ENCODE measurements around the gene TMCO4.

DNA sequence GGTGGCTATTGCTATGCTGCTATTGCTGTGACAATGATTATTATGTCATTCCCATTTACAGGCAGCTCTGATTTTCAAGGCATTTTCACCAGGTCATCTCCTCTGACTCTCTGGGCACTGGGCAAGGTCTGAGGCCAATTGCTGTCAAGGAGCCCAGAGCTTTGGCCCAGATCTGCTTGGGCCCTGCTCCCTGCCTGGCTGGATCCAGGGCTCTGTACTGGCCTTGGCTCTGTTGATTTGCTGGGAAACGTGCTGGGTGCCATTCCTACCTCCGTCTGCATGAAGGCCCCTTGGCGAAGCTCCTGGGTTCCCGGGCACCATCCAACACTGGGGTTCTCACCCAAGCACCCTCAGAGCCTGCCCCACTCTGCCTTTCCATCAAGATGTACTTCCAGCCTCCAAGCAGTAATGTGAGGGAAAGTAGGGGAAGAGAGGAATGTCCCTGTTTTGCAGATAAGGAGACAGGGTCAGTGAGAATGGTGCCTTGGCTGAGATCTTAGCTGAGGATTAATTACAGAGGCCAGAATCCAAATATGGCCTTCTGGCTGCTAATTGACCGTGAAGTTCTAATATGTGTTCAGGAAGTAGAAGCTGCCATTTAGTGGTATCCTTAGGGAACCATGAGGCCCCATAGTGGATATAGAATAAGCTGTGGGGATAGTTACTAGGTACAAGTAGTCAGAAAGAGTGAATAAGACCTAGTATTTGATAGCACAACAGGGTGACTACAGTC is 71.1 kb downstream of the TMCO4 start:
- TF ChIP-seq, protein P1, sequence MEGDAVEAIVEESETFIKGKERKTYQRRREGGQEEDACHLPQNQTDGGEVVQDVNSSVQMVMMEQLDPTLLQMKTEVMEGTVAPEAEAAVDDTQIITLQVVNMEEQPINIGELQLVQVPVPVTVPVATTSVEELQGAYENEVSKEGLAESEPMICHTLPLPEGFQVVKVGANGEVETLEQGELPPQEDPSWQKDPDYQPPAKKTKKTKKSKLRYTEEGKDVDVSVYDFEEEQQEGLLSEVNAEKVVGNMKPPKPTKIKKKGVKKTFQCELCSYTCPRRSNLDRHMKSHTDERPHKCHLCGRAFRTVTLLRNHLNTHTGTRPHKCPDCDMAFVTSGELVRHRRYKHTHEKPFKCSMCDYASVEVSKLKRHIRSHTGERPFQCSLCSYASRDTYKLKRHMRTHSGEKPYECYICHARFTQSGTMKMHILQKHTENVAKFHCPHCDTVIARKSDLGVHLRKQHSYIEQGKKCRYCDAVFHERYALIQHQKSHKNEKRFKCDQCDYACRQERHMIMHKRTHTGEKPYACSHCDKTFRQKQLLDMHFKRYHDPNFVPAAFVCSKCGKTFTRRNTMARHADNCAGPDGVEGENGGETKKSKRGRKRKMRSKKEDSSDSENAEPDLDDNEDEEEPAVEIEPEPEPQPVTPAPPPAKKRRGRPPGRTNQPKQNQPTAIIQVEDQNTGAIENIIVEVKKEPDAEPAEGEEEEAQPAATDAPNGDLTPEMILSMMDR (IDR thresholded peaks at IDR 0.05): no peak
- TF ChIP-seq POLR2A (IDR thresholded peaks at IDR 0.05): no peak
